ENCODE data around the gene MEF2C.

Gene MEF2C

GRCh38 chr5:88687373-88687911 lies 195.5 kb downstream of the MEF2C start:
- no peak for DNase-seq (ENCODE audit: low read depth)

GRCh38 chr5:88686726-88687125 lies 196.3 kb downstream of the MEF2C start:
- DNase-seq (ENCODE audit: low read depth): no peak

GRCh38 chr5:88685591-88686541 lies 197.1 kb downstream of the MEF2C start:
- DNase-seq (ENCODE audit: low read depth): no peak

- DNase-seq (ENCODE audit: low read depth): no peak
Measured at GRCh38 chr5:88683506-88684135, 199.4 kb downstream of the MEF2C start.

GRCh38 chr5:88682881-88683361 lies 200.1 kb downstream of the MEF2C start:
- no peak for DNase-seq (ENCODE audit: low read depth)

GRCh38 chr5:88682131-88682530 lies 200.9 kb downstream of the MEF2C start:
- DNase-seq (ENCODE audit: low read depth): no peak

GRCh38 chr5:88681211-88681803 lies 201.7 kb downstream of the MEF2C start:
- DNase-seq (ENCODE audit: low read depth): no peak

- peak; percentile 83 for DNase-seq (ENCODE audit: low read depth)
Measured at GRCh38 chr5:88680253-88681132, 202.5 kb downstream of the MEF2C start.

- no peak for DNase-seq (ENCODE audit: low read depth)
Measured at GRCh38 chr5:88679638-88680037, 203.3 kb downstream of the MEF2C start.

- DNase-seq (ENCODE audit: low read depth): no peak
Measured at GRCh38 chr5:88678770-88679381, 204.1 kb downstream of the MEF2C start.

- DNase-seq (ENCODE audit: low read depth): no peak
Measured at GRCh38 chr5:88677943-88678769, 204.8 kb downstream of the MEF2C start.

- DNase-seq (ENCODE audit: low read depth): no peak
Measured at GRCh38 chr5:88677376-88677895, 205.5 kb downstream of the MEF2C start.

- no peak for DNase-seq (ENCODE audit: low read depth)
Measured at GRCh38 chr5:88676637-88677375, 206.2 kb downstream of the MEF2C start.

GRCh38 chr5:88675708-88676636 lies 207.0 kb downstream of the MEF2C start:
- DNase-seq (ENCODE audit: low read depth): no peak

- DNase-seq (ENCODE audit: low read depth): no peak
Measured at GRCh38 chr5:88675168-88675707, 207.7 kb downstream of the MEF2C start.

GRCh38 chr5:88674356-88675167 lies 208.4 kb downstream of the MEF2C start:
- DNase-seq (ENCODE audit: low read depth): no peak
